OCI-LY1 (cell line): Measurements from ENCODE around the gene SNRNP48.

ENCODE experiments used
- H2AFZ ChIP-seq: fragments of 200-600 bp; sonication (generic), shearing (Covaris generic); 2 replicates; pipeline ENCODE4 v1.6.0; 2014; ENCODE audit warnings: antibody characterized with exemption, mild to moderate bottlenecking, low read length
- H3F3A ChIP-seq: fragments of 200-600 bp; sonication (generic), shearing (Covaris generic); 2 replicates; pipeline ENCODE4 v1.6.0; 2014; ENCODE audit warnings: mild to moderate bottlenecking, antibody characterized with exemption, low read length, moderate library complexity; ENCODE audit not compliant: insufficient read depth
- H3K27ac ChIP-seq: fragments of 200-600 bp; sonication (generic); 2 replicates; pipeline ENCODE4 v1.5.1; 2014; ENCODE audit warnings: low read length, mixed run types, mild to moderate bottlenecking, low read depth; ENCODE audit not compliant: poor library complexity, severe bottlenecking
- H3K27me3 ChIP-seq: fragments of 200-600 bp; sonication (generic); 2 replicates; pipeline ENCODE4 v1.6.0; 2014; ENCODE audit warnings: antibody characterized with exemption, mild to moderate bottlenecking, low read length, moderate library complexity; ENCODE audit not compliant: insufficient read depth
- H3K36me3 ChIP-seq: fragments of 200-600 bp; sonication (generic); 2 replicates; pipeline ENCODE4 v1.6.1; 2014; ENCODE audit warnings: mild to moderate bottlenecking, antibody characterized with exemption, low read length, moderate library complexity, mixed read lengths; ENCODE audit not compliant: insufficient read depth
- H3K4me1 ChIP-seq: fragments of 200-600 bp; sonication (generic); 2 replicates; pipeline ENCODE4 v1.5.1; 2014; ENCODE audit warnings: mild to moderate bottlenecking, low read length, moderate library complexity; ENCODE audit not compliant: insufficient read depth, severe bottlenecking
- H3K4me2 ChIP-seq: fragments of 200-600 bp; sonication (generic), shearing (Covaris generic); 2 replicates; pipeline ENCODE4 v1.6.1; 2014; ENCODE audit warnings: low read length
- H3K4me3 ChIP-seq: fragments of 200-600 bp; sonication (generic); 2 replicates; pipeline ENCODE4 v1.5.1; 2014; ENCODE audit warnings: low read length, low read depth, mild to moderate bottlenecking, mixed read lengths; ENCODE audit not compliant: poor library complexity, severe bottlenecking
- H3K79me2 ChIP-seq: fragments of 200-600 bp; shearing (Covaris generic); 2 replicates; pipeline ENCODE4 v1.6.1; 2016; ENCODE audit warnings: mixed run types, low read length, mixed read lengths; ENCODE audit not compliant: insufficient read depth
- H3K9ac ChIP-seq: fragments of 200-600 bp; sonication (generic), shearing (Covaris generic); 2 replicates; pipeline ENCODE4 v1.6.1; 2014; ENCODE audit warnings: mild to moderate bottlenecking, low read length, mixed read lengths
- H3K9me2 ChIP-seq: fragments of 200-600 bp; sonication (generic), shearing (Covaris generic); 2 replicates; pipeline ENCODE4 v1.6.1; 2014; ENCODE audit warnings: low read depth, mild to moderate bottlenecking, low read length, mixed read lengths
- H3K9me3 ChIP-seq: fragments of 200-600 bp; shearing (Covaris generic); 2 replicates; pipeline ENCODE4 v1.6.1; 2014; ENCODE audit warnings: low read length, mixed read lengths
- H4K20me1 ChIP-seq: fragments of 200-600 bp; sonication (generic), shearing (Covaris generic); 2 replicates; pipeline ENCODE4 v1.6.0; 2016; ENCODE audit warnings: mild to moderate bottlenecking, low read length; ENCODE audit not compliant: insufficient read depth
- EZH2 ChIP-seq: fragments of 200-600 bp; sonication (generic), shearing (Covaris generic); IDR thresholded peaks from 2 replicates; pipeline ENCODE4 v1.8.0; 2017; ENCODE audit warnings: borderline replicate concordance, mixed run types, mild to moderate bottlenecking, antibody characterized with exemption, low read length, moderate library complexity, mixed read lengths
- TF ChIP-seq, protein P1 (sequence below): fragments of 200-600 bp; sonication (generic), shearing (Covaris generic); IDR thresholded peaks from 2 replicates; pipeline ENCODE4 v1.5.1; 2017; ENCODE audit warnings: mild to moderate bottlenecking, antibody characterized with exemption, low read length, moderate library complexity, mixed read lengths

SNRNP48 gene

DNA sequence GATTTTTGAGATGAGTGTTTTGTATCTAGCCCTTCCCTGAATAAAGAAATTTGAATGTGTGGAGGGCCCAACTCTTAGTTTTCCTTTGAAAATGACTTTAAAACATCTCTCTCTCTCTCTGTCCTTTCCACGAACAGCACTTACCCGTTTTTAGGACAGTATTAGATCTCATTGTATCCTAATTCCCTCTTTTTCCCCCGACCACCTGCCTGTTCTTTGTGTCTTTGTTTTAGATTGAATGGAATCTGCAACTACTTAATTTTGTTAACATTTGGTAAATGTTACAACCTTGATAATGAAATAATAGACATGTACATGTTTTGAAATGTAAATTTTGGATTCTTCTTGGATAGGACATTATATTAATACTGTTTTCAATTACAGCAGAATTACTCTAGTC is 45.4 kb upstream of the SNRNP48 start:
- H3K27me3 ChIP-seq, result 0 out of 2 replicates have a peak, but pooled peaks cover 7% of the 10 kb centered on the region
- no peaks in the 10 kb centered on the region for H3F3A ChIP-seq
- H3K4me1 ChIP-seq, result no peaks in the 10 kb centered on the region
- TF ChIP-seq, protein P1, sequence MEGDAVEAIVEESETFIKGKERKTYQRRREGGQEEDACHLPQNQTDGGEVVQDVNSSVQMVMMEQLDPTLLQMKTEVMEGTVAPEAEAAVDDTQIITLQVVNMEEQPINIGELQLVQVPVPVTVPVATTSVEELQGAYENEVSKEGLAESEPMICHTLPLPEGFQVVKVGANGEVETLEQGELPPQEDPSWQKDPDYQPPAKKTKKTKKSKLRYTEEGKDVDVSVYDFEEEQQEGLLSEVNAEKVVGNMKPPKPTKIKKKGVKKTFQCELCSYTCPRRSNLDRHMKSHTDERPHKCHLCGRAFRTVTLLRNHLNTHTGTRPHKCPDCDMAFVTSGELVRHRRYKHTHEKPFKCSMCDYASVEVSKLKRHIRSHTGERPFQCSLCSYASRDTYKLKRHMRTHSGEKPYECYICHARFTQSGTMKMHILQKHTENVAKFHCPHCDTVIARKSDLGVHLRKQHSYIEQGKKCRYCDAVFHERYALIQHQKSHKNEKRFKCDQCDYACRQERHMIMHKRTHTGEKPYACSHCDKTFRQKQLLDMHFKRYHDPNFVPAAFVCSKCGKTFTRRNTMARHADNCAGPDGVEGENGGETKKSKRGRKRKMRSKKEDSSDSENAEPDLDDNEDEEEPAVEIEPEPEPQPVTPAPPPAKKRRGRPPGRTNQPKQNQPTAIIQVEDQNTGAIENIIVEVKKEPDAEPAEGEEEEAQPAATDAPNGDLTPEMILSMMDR, result no peak
- TF ChIP-seq EZH2, result no peak
- no peaks in the 10 kb centered on the region for H3K9me3 ChIP-seq
- H3K36me3 ChIP-seq, result no peaks in the 10 kb centered on the region
- H3K9ac ChIP-seq, result no peak overlapping the region
- H3K4me2 ChIP-seq, result no peak overlapping the region
- no peaks in the 10 kb centered on the region for H3K79me2 ChIP-seq
- no peak overlapping the region for H3K27ac ChIP-seq
- no peaks in the 10 kb centered on the region for H3K9me2 ChIP-seq
- no peaks in the 10 kb centered on the region for H4K20me1 ChIP-seq
- H3K4me3 ChIP-seq, result no peak overlapping the region
- H2AFZ ChIP-seq, result no peak overlapping the region

DNA sequence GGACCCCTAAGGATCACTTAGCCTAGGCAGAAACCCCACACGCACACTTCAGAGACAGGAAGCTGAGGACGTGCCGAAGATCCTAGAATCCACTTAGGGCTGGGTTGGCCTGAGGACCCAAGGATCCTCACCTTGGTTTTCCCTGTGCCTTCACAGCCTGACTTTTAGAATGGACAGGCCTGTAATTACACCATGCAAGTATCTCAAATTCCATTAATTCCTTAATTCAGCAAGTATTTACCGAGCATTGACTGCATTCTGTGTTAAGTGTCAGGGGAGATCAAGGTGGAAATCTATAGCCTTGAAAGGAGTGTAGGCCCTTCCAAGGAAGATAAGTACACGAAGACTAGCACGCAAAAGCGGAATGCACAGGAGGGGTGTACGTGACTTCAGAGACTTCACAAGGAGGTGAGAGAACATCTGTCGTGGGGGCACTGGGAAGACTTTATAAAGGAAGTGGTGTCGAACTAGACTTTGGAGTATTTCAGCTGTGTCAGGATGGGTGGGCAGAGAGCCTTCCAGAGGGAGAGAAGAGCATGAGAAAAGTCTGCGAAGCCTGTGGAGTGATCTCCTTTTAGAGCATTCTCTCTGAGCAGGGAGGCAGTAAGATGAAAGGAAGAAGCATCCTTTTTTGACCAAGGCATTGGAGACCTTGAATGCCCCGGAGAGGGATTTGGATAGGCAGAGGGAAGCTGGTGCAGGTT is 44.5 kb upstream of the SNRNP48 start:
- Histone ChIP-seq H3K36me3 (no peaks in the 10 kb centered on the region), H4K20me1 (no peaks in the 10 kb centered on the region), H3K4me1 (no peaks in the 10 kb centered on the region), H3F3A (no peaks in the 10 kb centered on the region), H3K4me3 (no peak overlapping the region), H3K27ac (no peak overlapping the region), H3K27me3 (0 out of 2 replicates have a peak, but pooled peaks cover 7% of the 10 kb centered on the region), H3K4me2 (no peak overlapping the region), H3K9me2 (no peaks in the 10 kb centered on the region), H3K79me2 (no peaks in the 10 kb centered on the region), H3K9me3 (no peaks in the 10 kb centered on the region), H3K9ac (no peak overlapping the region), H2AFZ (no peak overlapping the region)
- no peak for TF ChIP-seq EZH2
- TF ChIP-seq, protein P1, result no peak

DNA sequence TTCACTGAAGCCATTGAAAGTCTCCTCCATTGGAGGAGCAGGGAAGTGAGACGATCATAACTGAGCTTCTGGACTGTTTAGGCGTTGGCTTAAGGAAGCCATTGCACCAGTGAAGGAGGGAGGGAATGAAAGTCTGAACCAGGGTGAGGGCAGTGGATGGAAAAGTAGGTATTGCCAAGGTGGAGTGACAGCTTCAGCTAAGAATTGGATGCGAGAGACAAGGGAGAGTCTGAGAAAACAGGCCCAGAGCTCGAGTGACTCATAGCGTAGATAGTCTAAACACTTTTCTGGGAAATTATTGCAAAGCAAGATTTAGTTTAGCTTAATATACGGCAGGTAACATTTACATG is 44.0 kb upstream of the SNRNP48 start:
- H2AFZ ChIP-seq, result no peak overlapping the region
- no peaks in the 10 kb centered on the region for H4K20me1 ChIP-seq
- H3K9me2 ChIP-seq, result no peaks in the 10 kb centered on the region
- H3K27me3 ChIP-seq, result 0 out of 2 replicates have a peak, but pooled peaks cover 7% of the 10 kb centered on the region
- H3K4me1 ChIP-seq, result no peaks in the 10 kb centered on the region
- no peak overlapping the region for H3K9ac ChIP-seq
- no peaks in the 10 kb centered on the region for H3F3A ChIP-seq
- H3K36me3 ChIP-seq, result no peaks in the 10 kb centered on the region
- no peak overlapping the region for H3K4me2 ChIP-seq
- TF ChIP-seq, protein P1, result no peak
- TF ChIP-seq EZH2, result no peak
- H3K27ac ChIP-seq, result no peak overlapping the region
- H3K4me3 ChIP-seq, result no peak overlapping the region
- no peaks in the 10 kb centered on the region for H3K9me3 ChIP-seq
- no peaks in the 10 kb centered on the region for H3K79me2 ChIP-seq
